ENCODE results near the gene AGBL4.
A peak's percentile ranks its signal among the peaks of the same experiment; 100 is the strongest.

Gene AGBL4

DNA sequence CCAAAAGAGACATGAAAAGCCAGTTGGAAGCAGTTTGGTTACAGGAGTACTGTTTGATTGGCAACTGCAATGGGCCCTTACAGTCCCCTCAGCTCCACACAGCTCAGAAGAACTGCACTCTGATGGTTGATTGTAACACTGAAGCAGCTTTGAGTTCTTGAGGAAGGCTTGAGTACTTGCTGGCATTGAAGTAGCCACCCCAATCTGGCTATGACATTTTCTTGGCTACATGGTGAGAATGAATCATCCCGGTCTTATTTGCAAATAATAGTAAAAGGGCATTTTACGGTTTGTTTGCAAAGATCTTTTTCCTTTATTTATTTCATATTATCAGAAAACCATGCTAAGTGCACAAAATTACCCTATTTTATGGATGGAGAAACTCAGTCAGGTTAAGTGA, 1087.3 kb downstream of the AGBL4 start:
- Histone ChIP-seq H3K4me3 (no peak overlapping the region), H3K27ac (no peak overlapping the region), H3K27me3 (no peaks in the 10 kb centered on the region), H3K4me1 (peaks cover 0 to 11% (median 4%) of the 10 kb centered on the region in 4 donors), H3K36me3 (no peaks in the 10 kb centered on the region), H3K9me3 (no peaks in the 10 kb centered on the region)
- TF ChIP-seq, protein P1, sequence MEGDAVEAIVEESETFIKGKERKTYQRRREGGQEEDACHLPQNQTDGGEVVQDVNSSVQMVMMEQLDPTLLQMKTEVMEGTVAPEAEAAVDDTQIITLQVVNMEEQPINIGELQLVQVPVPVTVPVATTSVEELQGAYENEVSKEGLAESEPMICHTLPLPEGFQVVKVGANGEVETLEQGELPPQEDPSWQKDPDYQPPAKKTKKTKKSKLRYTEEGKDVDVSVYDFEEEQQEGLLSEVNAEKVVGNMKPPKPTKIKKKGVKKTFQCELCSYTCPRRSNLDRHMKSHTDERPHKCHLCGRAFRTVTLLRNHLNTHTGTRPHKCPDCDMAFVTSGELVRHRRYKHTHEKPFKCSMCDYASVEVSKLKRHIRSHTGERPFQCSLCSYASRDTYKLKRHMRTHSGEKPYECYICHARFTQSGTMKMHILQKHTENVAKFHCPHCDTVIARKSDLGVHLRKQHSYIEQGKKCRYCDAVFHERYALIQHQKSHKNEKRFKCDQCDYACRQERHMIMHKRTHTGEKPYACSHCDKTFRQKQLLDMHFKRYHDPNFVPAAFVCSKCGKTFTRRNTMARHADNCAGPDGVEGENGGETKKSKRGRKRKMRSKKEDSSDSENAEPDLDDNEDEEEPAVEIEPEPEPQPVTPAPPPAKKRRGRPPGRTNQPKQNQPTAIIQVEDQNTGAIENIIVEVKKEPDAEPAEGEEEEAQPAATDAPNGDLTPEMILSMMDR (IDR thresholded peaks at IDR 0.05), result no peak
- intact Hi-C loops (cut with DNase I; ENCODE audit: low total_unique reads), result no loop called here
- DNase-seq, result no peak

DNA sequence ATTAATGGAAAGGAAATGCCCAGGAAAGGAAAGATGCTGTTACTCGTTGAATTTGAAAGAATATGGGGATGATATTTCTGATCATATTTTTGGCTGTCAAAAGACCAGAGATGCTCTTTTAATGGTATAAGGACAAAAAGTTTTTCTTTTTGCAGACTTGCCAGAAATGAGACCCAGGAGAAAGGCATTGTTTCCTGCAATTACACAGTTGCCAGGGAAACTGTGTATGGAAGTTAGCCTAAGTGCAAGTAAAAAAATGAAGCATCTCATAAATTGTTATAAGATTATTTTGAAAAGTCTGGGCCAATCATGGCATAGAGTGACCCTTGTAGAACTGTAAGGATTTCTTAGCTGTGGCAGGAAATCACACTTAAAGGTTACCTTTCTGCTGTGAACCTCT, 1091.4 kb downstream of the AGBL4 start:
- Histone ChIP-seq H3K9me3 (no peaks in the 10 kb centered on the region), H3K4me3 (no peak overlapping the region), H3K4me1 (peaks cover 0 to 16% (median 7%) of the 10 kb centered on the region in 4 donors), H3K36me3 (no peaks in the 10 kb centered on the region), H3K27ac (no peak overlapping the region), H3K27me3 (no peaks in the 10 kb centered on the region)
- no peak for DNase-seq
- intact Hi-C loops (cut with DNase I; ENCODE audit: low total_unique reads), result no loop called here
- TF ChIP-seq, protein P1 (IDR thresholded peaks at IDR 0.05), result no peak

DNA sequence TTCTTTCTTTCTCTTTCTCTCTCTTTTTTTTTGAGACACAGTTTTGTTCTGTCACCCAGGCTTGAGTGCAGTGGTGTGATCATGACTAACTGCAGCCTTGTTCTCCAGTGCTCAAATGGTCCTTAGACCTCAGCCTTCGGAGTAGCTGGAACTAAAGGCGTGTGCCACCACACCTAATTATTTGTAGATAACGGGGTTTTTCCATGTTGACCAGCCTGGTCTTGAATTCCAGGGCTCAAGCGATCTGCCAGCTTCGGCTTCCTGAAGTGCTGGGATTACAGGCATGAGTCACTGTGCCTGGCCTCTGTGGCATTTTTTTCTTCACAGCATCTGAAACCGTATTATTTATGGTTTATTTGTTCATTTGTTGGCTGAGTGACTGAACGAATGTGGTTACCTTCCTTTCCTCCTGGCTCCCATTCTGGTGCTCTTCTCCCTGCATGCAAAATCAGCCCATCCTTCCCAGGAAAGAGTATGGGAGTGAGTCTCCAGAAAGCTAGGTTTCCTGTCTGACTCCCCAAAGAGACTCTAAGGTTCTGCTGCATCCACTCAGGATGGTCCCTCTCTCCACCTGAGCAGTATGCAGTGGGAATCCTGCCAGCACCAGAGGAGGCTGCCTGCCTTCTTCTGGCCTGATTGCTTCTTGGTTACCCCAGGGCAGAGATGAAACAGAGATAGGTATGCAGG, 1092.1 kb downstream of the AGBL4 start:
- H3K9me3 ChIP-seq, result no peaks in the 10 kb centered on the region
- TF ChIP-seq, protein P1 (IDR thresholded peaks at IDR 0.05), result no peak
- peaks cover 0 to 16% (median 7%) of the 10 kb centered on the region in 4 donors for H3K4me1 ChIP-seq
- DNase-seq, result peak in 1 of 2 donors; percentile 22
- intact Hi-C loops (cut with DNase I; ENCODE audit: low total_unique reads), result no loop called here
- H3K27me3 ChIP-seq, result no peaks in the 10 kb centered on the region
- H3K36me3 ChIP-seq, result no peaks in the 10 kb centered on the region
- no peak overlapping the region for H3K4me3 ChIP-seq
- no peak overlapping the region for H3K27ac ChIP-seq

DNA sequence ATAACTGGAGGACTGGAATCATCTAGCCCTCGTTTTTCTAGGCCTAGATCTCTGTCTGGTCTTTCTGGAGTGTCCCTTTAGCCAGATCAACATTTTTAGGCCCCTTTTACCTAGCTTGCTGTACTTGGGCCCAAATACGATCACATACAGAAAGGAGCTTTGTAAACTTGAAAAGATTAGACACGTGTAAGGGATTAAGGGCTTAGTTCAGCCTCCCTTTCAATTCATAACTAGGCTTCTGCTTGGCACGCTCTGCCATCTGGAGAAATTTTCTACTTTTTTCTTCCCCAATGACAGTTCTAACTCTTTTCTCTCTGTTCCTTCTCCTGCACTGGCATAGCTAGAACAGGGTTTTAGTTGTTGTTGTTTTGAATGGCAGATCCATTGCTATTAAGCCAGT, 1093.7 kb downstream of the AGBL4 start:
- H3K36me3 ChIP-seq, result no peaks in the 10 kb centered on the region
- TF ChIP-seq, protein P1 (IDR thresholded peaks at IDR 0.05), result no peak
- no peaks in the 10 kb centered on the region for H3K27me3 ChIP-seq
- no peak for DNase-seq
- no peak overlapping the region for H3K27ac ChIP-seq
- H3K9me3 ChIP-seq, result no peaks in the 10 kb centered on the region
- no peak overlapping the region for H3K4me3 ChIP-seq
- H3K4me1 ChIP-seq, result peaks cover 0 to 16% (median 7%) of the 10 kb centered on the region in 4 donors
- intact Hi-C loops (cut with DNase I; ENCODE audit: low total_unique reads), result no loop called here

DNA sequence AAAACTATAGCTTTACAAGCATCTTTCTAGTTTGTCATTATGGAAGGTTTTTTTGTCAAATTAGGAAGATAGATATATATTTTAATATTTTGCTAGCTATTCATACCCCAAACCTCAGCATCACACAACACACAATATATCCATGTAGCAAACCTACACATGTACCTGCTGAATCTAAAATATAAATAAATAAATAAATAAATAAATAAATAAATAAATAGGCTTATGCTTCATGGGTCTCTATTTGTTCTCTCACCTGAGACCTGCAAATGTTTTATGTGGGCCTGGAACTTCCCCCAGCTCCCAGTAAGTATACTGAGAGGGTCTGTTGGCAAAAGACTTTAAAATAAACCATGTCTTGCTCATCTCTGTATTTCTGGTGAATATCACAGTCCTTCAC, 1099.7 kb downstream of the AGBL4 start:
- TF ChIP-seq, protein P1 (IDR thresholded peaks at IDR 0.05), result no peak
- Histone ChIP-seq H3K36me3 (no peaks in the 10 kb centered on the region), H3K27me3 (no peaks in the 10 kb centered on the region), H3K4me3 (no peak overlapping the region), H3K27ac (no peak overlapping the region), H3K4me1 (no peaks in the 10 kb centered on the region), H3K9me3 (no peaks in the 10 kb centered on the region)
- intact Hi-C loops (cut with DNase I; ENCODE audit: low total_unique reads), result no loop called here
- DNase-seq, result no peak
